Adipocyte (in vitro differentiated cells): Measurements from ENCODE around the gene SPACA7.

ENCODE experiments used
- DNase-seq: peaks from one replicate; pipeline ENCODE4 v3.0.0-alpha.2; 2015; ENCODE audit warnings: low read depth
- H3K27me3 ChIP-seq: replicated peaks from 2 replicates; pipeline ENCODE4 v1.7.0; 2013; ENCODE audit warnings: mild to moderate bottlenecking, low read length, moderate library complexity; ENCODE audit not compliant: control insufficient read depth, insufficient read depth
- H3K36me3 ChIP-seq: 2 replicates; pipeline ENCODE4 v1.7.0; 2013; ENCODE audit warnings: low read length, mild to moderate bottlenecking, moderate library complexity; ENCODE audit not compliant: control insufficient read depth, insufficient read depth, severe bottlenecking
- H3K4me1 ChIP-seq: 2 replicates; pipeline ENCODE4 v1.7.0; 2013; ENCODE audit warnings: mild to moderate bottlenecking, low read length, moderate library complexity; ENCODE audit not compliant: control insufficient read depth, insufficient read depth
- H3K4me3 ChIP-seq: 2 replicates; pipeline ENCODE4 v1.7.0; 2013; ENCODE audit warnings: mild to moderate bottlenecking, low read length, moderate library complexity
- H3K9ac ChIP-seq: 2 replicates; pipeline ENCODE4 v1.7.0; 2013; ENCODE audit warnings: mild to moderate bottlenecking, low read length, moderate library complexity
- H3K9me3 ChIP-seq: 2 replicates; pipeline ENCODE4 v1.7.0; 2013; ENCODE audit warnings: mild to moderate bottlenecking, low read length, moderate library complexity; ENCODE audit not compliant: control insufficient read depth

SPACA7 gene

DNA sequence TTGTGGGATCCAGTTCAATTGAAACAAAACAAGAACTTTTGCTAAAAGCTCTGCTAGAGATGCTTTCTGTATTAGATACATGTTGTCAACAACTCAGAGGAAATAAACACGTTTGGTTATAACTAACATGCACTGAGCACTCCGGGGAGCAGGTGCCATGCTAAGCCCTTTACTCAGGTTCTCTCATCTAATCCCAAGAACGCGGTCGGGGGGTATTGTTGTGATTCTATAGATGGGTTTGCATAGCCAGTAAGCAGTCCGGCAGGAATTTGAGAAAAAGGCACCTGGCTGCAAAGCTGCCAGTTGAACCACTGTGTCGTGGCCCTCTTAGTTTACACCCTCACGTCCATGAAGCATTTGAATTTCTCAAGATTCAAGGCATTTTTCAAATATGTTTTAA lies 24.3 kb upstream of the SPACA7 start:
- DNase-seq, result no peak
- Histone ChIP-seq H3K9me3 (no peaks in the 10 kb centered on the region), H3K4me1 (peaks cover 11% of the 10 kb centered on the region)

DNA sequence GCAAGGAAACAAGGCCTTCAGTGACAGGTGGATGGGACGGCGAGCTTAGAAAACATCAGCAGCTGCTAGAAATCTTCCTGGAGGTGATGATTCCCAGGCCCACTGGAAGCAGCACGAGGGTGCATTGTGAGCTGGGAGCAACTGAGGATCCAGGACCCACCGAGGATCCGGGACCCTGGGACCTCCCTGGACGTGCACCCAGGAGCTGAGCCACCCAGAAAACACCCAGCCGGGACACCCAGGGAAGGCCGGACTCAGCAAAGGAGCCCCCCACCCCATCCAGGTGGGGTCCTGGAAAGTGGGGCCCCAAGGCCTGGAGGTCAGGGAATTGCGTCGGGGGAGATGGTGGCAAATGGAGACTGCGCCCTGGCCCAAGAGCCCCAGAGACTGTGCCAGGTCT lies 22.3 kb upstream of the SPACA7 start:
- no peak overlapping the region for H3K4me3 ChIP-seq
- no peak for DNase-seq
- H3K9ac ChIP-seq, result no peak overlapping the region
- H3K27me3 ChIP-seq, result peaks cover 4% of the 10 kb centered on the region
- peaks cover 11% of the 10 kb centered on the region for H3K4me1 ChIP-seq
- H3K36me3 ChIP-seq, result no peaks in the 10 kb centered on the region
- H3K9me3 ChIP-seq, result no peaks in the 10 kb centered on the region

More for the DNA sequence above, 24.3 kb upstream of the SPACA7 start:
- Histone ChIP-seq H3K27me3 (peaks cover 11% of the 10 kb centered on the region), H3K36me3 (no peaks in the 10 kb centered on the region), H3K9ac (no peak overlapping the region), H3K4me3 (no peak overlapping the region)

GRCh38 chr13:112354330-112355273 lies 21.6 kb upstream of the SPACA7 start:
- Histone ChIP-seq H3K27me3 (peaks cover 2% of the 10 kb centered on the region), H3K4me3 (no peak overlapping the region), H3K9ac (no peak overlapping the region), H3K9me3 (no peaks in the 10 kb centered on the region), H3K4me1 (peaks cover 11% of the 10 kb centered on the region), H3K36me3 (no peaks in the 10 kb centered on the region)
- DNase-seq, result no peak

DNA sequence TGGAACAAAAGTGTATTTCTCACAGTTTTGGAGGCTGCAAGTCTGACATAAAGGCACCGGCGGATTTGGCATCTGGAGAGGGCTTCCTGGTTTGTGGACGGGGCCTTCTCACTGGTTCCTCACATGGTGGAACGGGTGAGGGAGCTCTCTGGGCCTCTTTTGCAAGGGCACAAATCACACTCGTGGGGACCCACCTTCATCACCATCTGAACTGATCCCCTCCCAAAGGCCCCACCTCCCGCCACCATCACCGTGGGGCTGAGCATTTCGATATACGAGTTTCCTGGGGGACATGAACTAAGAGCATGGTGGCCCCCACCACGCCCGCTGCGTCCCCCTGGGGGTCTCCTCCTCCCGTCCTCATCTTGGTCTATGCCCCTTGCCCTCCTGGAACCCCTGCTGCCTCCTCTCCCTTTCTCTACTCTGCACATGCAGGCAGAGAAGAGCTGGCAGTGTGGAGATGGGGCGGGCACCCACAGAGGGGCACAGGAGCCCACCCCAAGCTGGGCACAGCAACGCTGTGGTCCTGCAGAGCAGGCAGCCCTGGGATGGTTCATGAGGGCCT lies 20.8 kb upstream of the SPACA7 start:
- Histone ChIP-seq H3K36me3 (no peaks in the 10 kb centered on the region), H3K4me1 (peaks cover 11% of the 10 kb centered on the region), H3K27me3 (no peaks in the 10 kb centered on the region), H3K9me3 (no peaks in the 10 kb centered on the region), H3K9ac (no peak overlapping the region), H3K4me3 (no peak overlapping the region)
- no peak for DNase-seq

DNA sequence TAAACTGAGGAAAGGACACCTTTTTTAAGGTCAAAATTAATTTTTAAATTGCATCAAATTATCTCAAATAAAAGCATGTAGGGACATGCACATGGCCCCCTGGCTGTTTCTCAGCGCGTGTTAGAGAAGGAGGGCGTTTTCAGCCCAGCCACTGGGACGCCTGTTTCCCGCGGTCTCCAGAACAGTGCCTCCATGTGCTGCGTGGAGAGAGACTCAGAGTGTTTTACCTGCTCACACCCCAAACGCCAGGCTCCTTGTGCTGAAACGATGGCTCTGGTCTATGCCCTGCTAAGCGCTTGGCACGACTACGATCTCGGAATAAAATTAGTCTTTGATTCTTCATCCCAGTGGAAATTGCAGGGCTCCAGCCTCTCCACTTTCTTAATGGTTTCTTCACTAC lies 20.0 kb upstream of the SPACA7 start:
- H3K27me3 ChIP-seq, result no peaks in the 10 kb centered on the region
- no peak overlapping the region for H3K4me3 ChIP-seq
- no peak overlapping the region for H3K9ac ChIP-seq
- H3K36me3 ChIP-seq, result no peaks in the 10 kb centered on the region
- DNase-seq, result no peak
- H3K9me3 ChIP-seq, result peaks cover 2% of the 10 kb centered on the region
- H3K4me1 ChIP-seq, result peaks cover 11% of the 10 kb centered on the region

GRCh38 chr13:112358156-112358555 lies 18.0 kb upstream of the SPACA7 start:
- H3K27me3 ChIP-seq, result no peaks in the 10 kb centered on the region
- H3K9me3 ChIP-seq, result peaks cover 16% of the 10 kb centered on the region
- no peak overlapping the region for H3K9ac ChIP-seq
- no peak for DNase-seq
- no peaks in the 10 kb centered on the region for H3K4me1 ChIP-seq
- no peaks in the 10 kb centered on the region for H3K36me3 ChIP-seq
- no peak overlapping the region for H3K4me3 ChIP-seq

DNA sequence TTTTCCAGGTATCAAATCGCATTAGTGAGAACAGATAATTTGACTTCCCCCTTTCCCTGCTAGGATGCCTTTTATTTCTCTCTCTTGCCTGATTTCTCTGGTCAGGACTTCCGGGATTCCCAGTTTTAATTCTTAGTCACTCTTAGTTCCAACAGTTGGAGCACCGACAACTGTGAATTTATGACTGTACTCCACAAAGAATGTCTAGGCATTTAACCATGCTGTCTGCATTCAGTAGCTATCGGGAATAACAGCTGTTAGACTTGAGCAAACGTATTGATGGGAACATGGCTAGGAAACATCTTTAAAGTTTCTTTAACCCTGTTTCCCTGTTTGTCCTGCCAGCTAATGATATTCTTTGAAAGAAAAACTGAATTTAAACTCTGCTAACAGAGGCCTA lies 14.1 kb upstream of the SPACA7 start:
- Histone ChIP-seq H3K4me1 (no peaks in the 10 kb centered on the region), H3K27me3 (no peaks in the 10 kb centered on the region), H3K9me3 (peaks cover 22% of the 10 kb centered on the region), H3K36me3 (no peaks in the 10 kb centered on the region), H3K4me3 (no peak overlapping the region), H3K9ac (no peak overlapping the region)
- no peak for DNase-seq

DNA sequence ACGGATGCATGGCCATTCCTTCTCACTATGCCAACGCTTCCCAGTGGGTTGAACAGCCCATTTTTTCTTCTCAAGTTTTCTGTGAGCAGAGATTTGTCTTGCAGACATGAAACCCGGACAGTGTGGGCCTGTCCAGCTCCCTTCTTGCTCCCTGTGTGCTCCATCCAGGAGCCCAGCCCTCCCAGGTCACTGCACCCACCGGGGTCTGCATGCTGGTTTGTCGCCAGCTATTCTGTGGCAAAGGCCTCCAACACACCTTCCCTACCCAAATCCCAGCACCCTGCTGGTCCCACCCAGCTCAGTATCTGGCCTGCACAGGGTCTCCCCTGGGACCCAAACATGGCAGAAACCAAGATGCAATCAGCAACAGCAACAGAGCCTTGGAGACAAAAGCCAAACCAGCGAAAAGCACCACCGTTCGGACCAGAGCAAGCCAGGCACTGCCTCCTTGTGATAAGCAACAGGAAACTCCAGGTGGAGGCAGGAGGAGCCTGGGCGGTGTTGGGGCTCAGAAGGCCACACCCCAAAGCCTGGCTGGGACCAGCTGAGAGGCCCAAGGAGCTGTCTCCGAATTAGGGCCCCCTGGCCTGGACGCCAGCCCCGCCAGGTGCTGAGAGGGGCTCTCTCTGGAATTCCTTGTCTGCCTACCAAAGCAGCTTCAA lies 12.2 kb upstream of the SPACA7 start:
- H3K9me3 ChIP-seq, result peaks cover 30% of the 10 kb centered on the region
- no peak overlapping the region for H3K4me3 ChIP-seq
- DNase-seq, result no peak
- H3K4me1 ChIP-seq, result no peaks in the 10 kb centered on the region
- H3K9ac ChIP-seq, result no peak overlapping the region
- no peaks in the 10 kb centered on the region for H3K27me3 ChIP-seq
- H3K36me3 ChIP-seq, result no peaks in the 10 kb centered on the region

- peaks cover 21% of the 10 kb centered on the region for H3K9me3 ChIP-seq
- no peak overlapping the region for H3K4me3 ChIP-seq
- no peaks in the 10 kb centered on the region for H3K36me3 ChIP-seq
- no peaks in the 10 kb centered on the region for H3K4me1 ChIP-seq
- no peaks in the 10 kb centered on the region for H3K27me3 ChIP-seq
- H3K9ac ChIP-seq, result no peak overlapping the region
- DNase-seq, result no peak
Measured at GRCh38 chr13:112366907-112367646, 9.1 kb upstream of the SPACA7 start.

- no peak for DNase-seq
- Histone ChIP-seq H3K4me3 (no peak overlapping the region), H3K9me3 (peaks cover 14% of the 10 kb centered on the region), H3K27me3 (no peaks in the 10 kb centered on the region), H3K4me1 (no peaks in the 10 kb centered on the region), H3K36me3 (no peaks in the 10 kb centered on the region), H3K9ac (no peak overlapping the region)
Measured at GRCh38 chr13:112368883-112369282, 7.3 kb upstream of the SPACA7 start.

DNA sequence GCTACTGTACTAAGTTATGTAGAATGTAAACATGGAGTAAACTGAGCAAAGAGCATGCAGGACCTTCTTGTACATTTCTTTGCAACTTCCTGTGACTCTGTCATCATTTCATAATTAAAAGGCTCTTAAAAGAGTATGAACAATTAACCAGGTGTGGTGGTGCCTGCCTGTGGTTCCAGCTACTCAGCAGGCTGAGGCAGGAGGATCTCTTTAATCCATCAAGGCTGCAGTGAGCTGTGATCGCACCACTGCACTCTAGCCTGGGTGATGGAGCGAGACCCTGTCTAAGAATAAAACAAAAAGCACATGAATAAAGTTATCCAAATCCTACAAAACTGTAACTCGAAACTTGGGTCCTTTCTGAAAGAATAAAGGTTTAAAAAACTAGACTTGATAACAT lies 5.8 kb upstream of the SPACA7 start:
- H3K9ac ChIP-seq, result no peak overlapping the region
- DNase-seq, result no peak
- no peak overlapping the region for H3K4me3 ChIP-seq
- H3K9me3 ChIP-seq, result peaks cover 14% of the 10 kb centered on the region
- no peaks in the 10 kb centered on the region for H3K36me3 ChIP-seq
- H3K27me3 ChIP-seq, result no peaks in the 10 kb centered on the region
- H3K4me1 ChIP-seq, result no peaks in the 10 kb centered on the region
